Common myeloid progenitor, CD34-positive (primary cell): ENCODE results near the gene FBXO38.

ENCODE experiments used
- CTCF ChIA-PET: fragments of 350-600 bp; sonication (Branson Sonifier 250); formaldehyde crosslinking; loops from one replicate; lab custom pipeline; 2021; ENCODE audit warnings: antibody characterized with exemption; lab: Charles Lee
- POLR2A ChIA-PET: fragments of 350-600 bp; sonication (Branson Sonifier 250); formaldehyde crosslinking; loops from one replicate; lab custom pipeline; 2021; ENCODE audit warnings: antibody characterized with exemption; lab: Charles Lee
- DNase-seq, 3 donors: peaks; one replicate each; pipeline versions ENCODE4 v3.0.0 to v3.0.0-alpha.2; 2013
- H3K27ac ChIP-seq, 2 experiments: 1 replicate in 1 of 2; 2 replicates in 1 of 2; pipeline ENCODE4 v1.7.0; 2013; ENCODE audit warnings: inconsistent platforms in 2 of 2, low read length in 2 of 2, mild to moderate bottlenecking in 2 of 2, low read depth in 1 of 2, moderate library complexity in 1 of 2; ENCODE audit not compliant: severe bottlenecking in 2 of 2, insufficient read depth in 1 of 2, poor library complexity in 1 of 2
- H3K27me3 ChIP-seq, 5 experiments: replicated peaks in 2 of 5; 1 replicate in 3 of 5; 2 replicates in 2 of 5; pipeline versions ENCODE4 v1.6.1 to v1.7.0; 2013; ENCODE audit warnings: low read length in 4 of 5, mild to moderate bottlenecking in 2 of 5, moderate library complexity in 2 of 5, inconsistent platforms in 1 of 5; ENCODE audit not compliant: insufficient read depth in 5 of 5, control insufficient read depth in 4 of 5
- H3K36me3 ChIP-seq, 4 experiments: 1 replicate in 2 of 4; 2 replicates in 2 of 4; pipeline versions ENCODE4 v1.6.1 to v1.7.0; 2013; ENCODE audit warnings: low read length in 3 of 4, control low read depth in 1 of 4, mild to moderate bottlenecking in 1 of 4; ENCODE audit not compliant: control insufficient read depth in 4 of 4, insufficient read depth in 4 of 4
- H3K4me1 ChIP-seq, 4 experiments: 1 replicate in 3 of 4; 2 replicates in 1 of 4; pipeline versions ENCODE4 v1.6.1 to v1.7.1; 2013; ENCODE audit warnings: low read length in 3 of 4, mild to moderate bottlenecking in 3 of 4, control low read depth in 1 of 4, inconsistent platforms in 1 of 4, moderate library complexity in 1 of 4; ENCODE audit not compliant: control insufficient read depth in 4 of 4, insufficient read depth in 4 of 4; ENCODE audit errors: control extremely low read depth in 1 of 4
- H3K4me3 ChIP-seq, 7 experiments: 1 replicate in 4 of 7; 2 replicates in 3 of 7; pipeline versions ENCODE4 v1.5.1 to v1.7.0; 2013; ENCODE audit warnings: mild to moderate bottlenecking in 7 of 7, low read length in 6 of 7, moderate library complexity in 6 of 7, inconsistent platforms in 2 of 7, low read depth in 2 of 7, control low read depth in 1 of 7; ENCODE audit not compliant: insufficient read depth in 4 of 7, control insufficient read depth in 1 of 7; ENCODE audit errors: extremely low read depth in 1 of 7
- H3K9me3 ChIP-seq, 5 experiments: 1 replicate in 4 of 5; 2 replicates in 1 of 5; pipeline versions ENCODE4 v1.6.1 to v1.7.1; 2013; ENCODE audit warnings: low read length in 4 of 5, mild to moderate bottlenecking in 2 of 5, inconsistent platforms in 1 of 5, low read depth in 1 of 5, moderate library complexity in 1 of 5; ENCODE audit not compliant: control insufficient read depth in 4 of 5, insufficient read depth in 2 of 5; ENCODE audit errors: control extremely low read depth in 1 of 5
- WGBS: methylation state at CpG from one replicate; pipeline ENCODE4 v1.1.5; 2013; ENCODE audit not compliant: insufficient coverage; 5-methylcytosine and 5-hydroxymethylcytosine counted together

FBXO38 gene

GRCh38 chr5:148347706-148348105 lies 36.1 kb upstream of the FBXO38 start:
- no peaks in the 10 kb centered on the region for H3K36me3 ChIP-seq
- no peaks in the 10 kb centered on the region for H3K4me1 ChIP-seq
- H3K4me3 ChIP-seq = no peak overlapping the region
- no peak overlapping the region for H3K27ac ChIP-seq
- ChIA-PET POLR2A (no interaction called here), CTCF (no interaction called here)
- DNase-seq = no peak
- H3K9me3 ChIP-seq = no peaks in the 10 kb centered on the region
- no CpG with 5 or more reads among the region's 1 CpG for WGBS
- no peaks in the 10 kb centered on the region for H3K27me3 ChIP-seq

- Histone ChIP-seq H3K36me3 (no peaks in the 10 kb centered on the region), H3K27me3 (no peaks in the 10 kb centered on the region), H3K27ac (no peak overlapping the region), H3K4me1 (no peaks in the 10 kb centered on the region), H3K9me3 (no peaks in the 10 kb centered on the region), H3K4me3 (no peak overlapping the region)
- no CpG with 5 or more reads among the region's 1 CpG for WGBS
- POLR2A ChIA-PET = no interaction called here
- DNase-seq = no peak
- CTCF ChIA-PET = interaction anchor here (0.6 kb wide), 1 partner anchor 22 kb away, joined by 3 read pairs; no protein-coding TSS in a partner anchor
Observed at GRCh38 chr5:148352696-148353095, 31.1 kb upstream of the FBXO38 start.

- H3K4me1 ChIP-seq = no peaks in the 10 kb centered on the region
- no peak overlapping the region for H3K4me3 ChIP-seq
- CTCF ChIA-PET = no interaction called here
- no peaks in the 10 kb centered on the region for H3K9me3 ChIP-seq
- H3K27me3 ChIP-seq = no peaks in the 10 kb centered on the region
- no peaks in the 10 kb centered on the region for H3K36me3 ChIP-seq
- POLR2A ChIA-PET = no interaction called here
- no peak overlapping the region for H3K27ac ChIP-seq
- no CpG with 5 or more reads among the region's 2 CpGs for WGBS
- DNase-seq = no peak
Observed at GRCh38 chr5:148353634-148354033, 30.1 kb upstream of the FBXO38 start.

GRCh38 chr5:148364343-148364742 lies 19.4 kb upstream of the FBXO38 start:
- H3K9me3 ChIP-seq = peaks cover 0 to 10% (median 1%) of the 10 kb centered on the region in 5 experiments
- H3K27ac ChIP-seq = no peak overlapping the region
- H3K4me3 ChIP-seq = no peak overlapping the region
- CTCF ChIA-PET = no interaction called here
- POLR2A ChIA-PET = no interaction called here
- no peak for DNase-seq
- H3K36me3 ChIP-seq = no peaks in the 10 kb centered on the region
- no peaks in the 10 kb centered on the region for H3K4me1 ChIP-seq
- H3K27me3 ChIP-seq = no peaks in the 10 kb centered on the region

- POLR2A ChIA-PET = no interaction called here
- DNase-seq = no peak
- CTCF ChIA-PET = no interaction called here
- Histone ChIP-seq H3K27me3 (no peaks in the 10 kb centered on the region), H3K4me3 (no peak overlapping the region), H3K27ac (no peak overlapping the region), H3K4me1 (no peaks in the 10 kb centered on the region), H3K36me3 (no peaks in the 10 kb centered on the region), H3K9me3 (peaks cover 0 to 10% (median 1%) of the 10 kb centered on the region in 5 experiments)
Observed at GRCh38 chr5:148368299-148368698, 15.5 kb upstream of the FBXO38 start.

- no peaks in the 10 kb centered on the region for H3K36me3 ChIP-seq
- H3K27ac ChIP-seq = no peak overlapping the region
- ChIA-PET CTCF (interaction anchor here (4.7 kb wide), 1 partner anchor 192 kb away, joined by 27 read pairs; no protein-coding TSS in a partner anchor), POLR2A (no interaction called here)
- H3K4me3 ChIP-seq = no peak overlapping the region
- no peaks in the 10 kb centered on the region for H3K4me1 ChIP-seq
- DNase-seq = no peak
- 80% methylated on average over 1 of the region's 2 CpGs for WGBS
- no peaks in the 10 kb centered on the region for H3K27me3 ChIP-seq
- H3K9me3 ChIP-seq = peaks cover 0 to 10% (median 1%) of the 10 kb centered on the region in 5 experiments
Observed at GRCh38 chr5:148372166-148372725, 11.5 kb upstream of the FBXO38 start.

- Histone ChIP-seq H3K27me3 (no peaks in the 10 kb centered on the region), H3K36me3 (no peaks in the 10 kb centered on the region), H3K9me3 (peaks cover 0 to 9% (median under 1%) of the 10 kb centered on the region in 5 experiments), H3K4me1 (no peaks in the 10 kb centered on the region), H3K27ac (no peak overlapping the region), H3K4me3 (no peak overlapping the region)
- DNase-seq = no peak
- CTCF ChIA-PET = interaction anchor here (1.6 to 4.7 kb wide), 3 partner anchors 11 to 193 kb away, joined by 4 to 27 read pairs (median 14); no protein-coding TSS in a partner anchor
- POLR2A ChIA-PET = no interaction called here
Observed at GRCh38 chr5:148372893-148373292, 10.9 kb upstream of the FBXO38 start.
